ENCODE results near the gene WDR6.

Gene WDR6

GRCh38 chr3:49057268-49057667 lies 50.1 kb downstream of the WDR6 start:
- no peak for DNase-seq (ENCODE audit: extremely low read depth, insufficient read length)
- Histone ChIP-seq H3K36me3 (ENCODE audit: control insufficient read depth, insufficient read depth, low read length) (peaks cover 19% of the 10 kb centered on the region), H3K4me3 (replicated peaks; ENCODE audit: low read depth, low read length) (no peak overlapping the region), H3K27me3 (replicated peaks; ENCODE audit: control insufficient read depth, insufficient read depth, low read length) (no peaks in the 10 kb centered on the region)
- no peak for TF ChIP-seq CTCF (IDR thresholded peaks at IDR 0.05; ENCODE audit: insufficient read depth, low read length, poor library complexity, severe bottlenecking)

- DNase-seq (ENCODE audit: extremely low read depth, insufficient read length): no peak
- Histone ChIP-seq H3K36me3 (ENCODE audit: control insufficient read depth, insufficient read depth, low read length) (peaks cover 18% of the 10 kb centered on the region), H3K27me3 (replicated peaks; ENCODE audit: control insufficient read depth, insufficient read depth, low read length) (no peaks in the 10 kb centered on the region), H3K4me3 (replicated peaks; ENCODE audit: low read depth, low read length) (no peak overlapping the region)
- no peak for TF ChIP-seq CTCF (IDR thresholded peaks at IDR 0.05; ENCODE audit: insufficient read depth, low read length, poor library complexity, severe bottlenecking)
Measured at GRCh38 chr3:49058011-49058410, 50.8 kb downstream of the WDR6 start.

All from GM06990 (cell line).